Measurements from ENCODE around the gene TEKT4. TPM values are rescaled to one million over a fixed set of nuclear protein-coding genes. Genes with fewer than 3 reads are reported as not detected.

Gene TEKT4
- total RNA-seq = not detected in 2 replicates

GRCh38 chr2:94871226-94872087, at the start of gene TEKT4:
Gene TEKT4, plus strand, starts transcription at chr2:94871430. Its CDS starts 150 bp downstream, at chr2:94871580.

Other genes with a start within 250 kb of the TEKT4 start
- gene MAL, start 154.3 kb downstream of the TEKT4 start, total RNA-seq = not detected in 2 replicates